ENCODE data around the gene NOL4.

The NOL4 gene

DNA sequence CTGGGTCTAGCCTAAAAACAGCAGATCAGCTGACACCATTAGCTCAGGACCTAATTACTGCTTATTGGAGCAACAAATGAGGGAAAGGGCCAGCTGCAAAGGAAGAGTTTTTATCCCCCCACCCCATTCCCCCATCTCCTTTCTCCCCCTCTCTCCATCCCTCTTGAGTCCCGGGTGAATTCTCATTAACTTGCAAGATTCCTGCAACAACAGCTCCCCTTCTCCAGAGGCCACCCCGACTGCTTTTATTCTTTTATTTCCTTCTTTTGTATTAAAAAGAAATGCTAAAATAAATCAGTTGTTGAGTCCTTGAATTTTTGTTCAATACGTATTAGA is 473 bp upstream of the NOL4 start:
- TF ChIP-seq CTCF (conservative IDR thresholded peaks at IDR 0.05): peak; percentile 44

DNA sequence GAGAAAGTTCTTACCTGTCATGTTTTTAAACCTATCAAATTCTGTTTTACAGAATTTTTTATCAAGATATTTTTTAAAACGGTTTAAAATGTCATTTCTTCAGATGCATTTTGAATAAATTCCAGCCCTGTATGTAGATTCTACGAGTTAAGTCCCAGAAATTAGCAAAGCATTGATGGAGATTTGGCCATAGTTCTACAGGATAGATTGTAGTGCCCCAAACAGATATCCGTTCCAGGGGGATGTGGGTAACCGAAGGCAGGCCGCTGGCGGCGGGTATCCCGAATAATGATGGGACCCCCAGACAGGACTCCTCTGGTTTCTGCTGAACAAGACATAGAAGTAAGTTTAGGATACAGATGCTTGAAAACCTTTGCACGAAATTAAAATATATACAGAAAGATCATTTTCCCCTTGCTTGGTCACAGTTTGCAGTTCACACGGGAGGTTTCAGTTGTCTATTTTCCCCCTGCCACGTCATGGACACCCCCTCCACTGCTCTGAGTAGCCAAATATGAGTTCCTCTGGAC is 755 bp downstream of the NOL4 start:
- no peak for TF ChIP-seq CTCF (conservative IDR thresholded peaks at IDR 0.05)
- no peak overlapping the region for H3K27ac ChIP-seq

More for the DNA sequence above, 473 bp upstream of the NOL4 start:
- no peak overlapping the region for H3K27ac ChIP-seq

DNA sequence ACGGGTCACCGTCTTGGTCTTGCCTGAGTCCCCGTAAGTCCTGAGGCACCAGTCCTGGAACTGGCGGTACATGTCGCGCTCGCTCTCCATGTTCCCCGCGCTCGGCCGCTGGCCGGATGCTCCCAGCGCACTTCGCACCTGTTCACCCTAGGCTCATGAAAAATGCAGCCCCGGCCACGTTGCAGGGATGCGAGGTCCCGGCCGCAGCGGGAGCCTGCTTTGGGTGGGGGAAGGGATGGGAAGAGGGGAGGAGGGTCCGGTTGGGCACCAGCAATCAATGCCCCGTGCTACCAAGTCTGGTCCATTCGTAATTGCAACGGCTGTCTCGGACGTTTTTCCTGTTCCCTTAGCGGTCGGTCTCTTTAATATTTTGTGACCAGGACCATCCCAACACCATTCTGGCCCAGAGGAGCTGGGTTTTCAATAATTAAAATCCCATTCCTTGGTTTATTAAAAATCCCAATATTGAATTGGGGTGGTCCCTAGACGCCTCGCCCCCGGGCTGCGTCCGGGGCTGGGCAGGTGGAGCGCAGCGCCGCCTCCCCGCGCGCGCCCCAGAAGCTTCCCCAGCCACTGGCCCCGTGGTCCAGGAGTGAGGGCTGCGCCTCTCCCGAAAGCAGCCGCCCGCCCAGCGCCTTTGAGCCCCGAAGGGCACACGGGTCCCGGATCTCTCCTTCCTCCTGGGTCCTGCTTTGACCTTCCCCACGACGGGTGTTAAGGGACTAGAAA is 1.4 kb downstream of the NOL4 start:
- no peak overlapping the region for H3K27ac ChIP-seq
- no peak for TF ChIP-seq CTCF (conservative IDR thresholded peaks at IDR 0.05)

- no peak overlapping the region for H3K27ac ChIP-seq
Measured at GRCh38 chr18:34222307-34223163, 2.2 kb downstream of the NOL4 start.

DNA sequence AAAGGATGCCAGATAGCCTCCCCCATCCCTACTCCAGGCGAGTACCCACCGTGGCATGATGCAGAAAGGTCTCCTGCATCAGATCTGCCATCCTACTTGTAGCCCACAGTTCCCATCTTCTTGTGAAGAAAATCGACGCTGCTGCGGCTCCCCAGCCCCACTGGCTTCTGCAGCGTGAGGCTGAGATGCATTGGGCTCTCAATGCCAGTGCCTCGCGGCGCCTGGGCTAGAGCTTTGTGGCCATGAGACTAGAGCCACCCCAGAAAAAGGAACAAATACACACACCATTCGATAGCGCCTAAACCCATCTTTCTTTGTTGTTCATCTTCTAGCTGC is 2.8 kb downstream of the NOL4 start:
- H3K27ac ChIP-seq: no peak overlapping the region
- TF ChIP-seq CTCF (conservative IDR thresholded peaks at IDR 0.05): no peak

More at GRCh38 chr18:34222307-34223163, 2.2 kb downstream of the NOL4 start:
- no peak for TF ChIP-seq CTCF (conservative IDR thresholded peaks at IDR 0.05)

DNA sequence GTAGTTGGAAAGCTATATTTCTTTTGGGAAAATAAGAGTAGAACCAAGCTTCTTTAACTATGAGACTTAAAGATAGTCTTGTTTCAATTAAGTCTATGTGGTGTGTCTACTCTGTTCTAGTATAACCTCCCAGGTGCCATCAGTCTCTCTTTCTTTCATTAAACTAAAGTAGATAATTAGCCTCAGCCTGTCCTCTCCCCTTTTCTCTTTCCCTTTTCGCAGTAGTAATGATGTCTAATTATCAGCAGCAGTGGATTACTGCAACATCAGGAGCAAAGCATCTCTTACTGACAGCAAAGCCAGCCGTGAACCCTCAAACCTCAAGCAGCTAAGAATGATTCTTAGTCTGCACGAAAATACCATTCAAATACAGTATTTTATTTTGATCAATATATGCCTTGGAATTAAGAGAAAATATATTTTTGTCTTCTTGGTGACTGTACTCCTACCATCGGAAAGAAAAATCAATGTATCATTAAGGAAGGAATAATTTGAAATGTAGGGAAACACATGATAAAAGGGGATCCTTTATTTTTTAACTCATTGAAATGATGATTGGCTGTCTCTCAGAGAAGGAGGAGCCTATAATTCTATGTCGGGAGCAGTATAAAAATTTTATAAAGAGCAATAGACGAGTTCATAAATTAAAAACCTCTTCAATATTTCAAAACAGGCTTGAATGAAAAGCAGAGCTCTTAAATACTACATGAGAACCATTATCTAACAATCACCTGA is 4.5 kb downstream of the NOL4 start:
- no peak overlapping the region for H3K27ac ChIP-seq
- TF ChIP-seq CTCF (conservative IDR thresholded peaks at IDR 0.05): no peak

GRCh38 chr18:34219651-34220050 is 5.1 kb downstream of the NOL4 start:
- TF ChIP-seq CTCF (conservative IDR thresholded peaks at IDR 0.05): no peak
- no peak overlapping the region for H3K27ac ChIP-seq
